ENCODE measurements around the gene SLC38A10. TPM values are rescaled to one million over a fixed set of nuclear protein-coding genes. Genes with fewer than 3 reads are reported as not detected.

The SLC38A10 gene
- total RNA-seq, 1 donor from 2014 or later, result 26.1 TPM

DNA sequence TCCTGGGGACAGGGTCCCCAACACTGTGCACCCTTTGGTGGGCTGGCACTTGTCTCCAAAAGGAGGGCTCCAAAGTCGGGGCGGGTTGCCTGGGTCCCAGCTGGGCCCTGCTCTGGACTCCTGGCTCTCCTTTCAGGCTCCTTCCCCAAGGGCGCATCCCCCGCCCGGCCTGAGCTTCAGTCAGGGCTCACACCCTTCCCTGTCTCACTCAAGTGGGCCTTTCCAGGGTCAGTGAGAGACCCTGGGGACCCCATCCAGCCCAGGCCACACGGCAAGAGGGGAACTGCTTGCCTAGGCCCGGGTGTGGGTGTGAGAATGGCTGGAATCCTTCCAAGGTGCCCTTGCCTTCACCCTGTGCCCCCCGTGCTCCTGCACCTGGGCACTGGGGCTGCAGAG is 41.8 kb upstream of the SLC38A10 start:
- Histone ChIP-seq H3K9ac (ENCODE audit: low read depth in 1 of 3, low read length in 3 of 3) (no peak overlapping the region), H3K36me3 (ENCODE audit: control insufficient read depth in 3 of 3, insufficient read depth in 3 of 3, low read length in 3 of 3) (no peaks in the 10 kb centered on the region), H3K27ac (ENCODE audit: low read depth, low read length) (no peak overlapping the region), H3K4me1 (ENCODE audit: control insufficient read depth in 3 of 3, insufficient read depth in 3 of 3, low read length in 3 of 3) (peaks cover 44 to 62% (median 50%) of the 10 kb centered on the region in 3 donors), H3K9me3 (ENCODE audit: control insufficient read depth in 3 of 3, low read length in 3 of 3) (no peaks in the 10 kb centered on the region), H3K4me3 (ENCODE audit: low read length in 3 of 3) (no peak overlapping the region), H3K27me3 (ENCODE audit: control insufficient read depth in 3 of 3, insufficient read depth in 3 of 3, low read length in 3 of 3) (no peaks in the 10 kb centered on the region)

DNA sequence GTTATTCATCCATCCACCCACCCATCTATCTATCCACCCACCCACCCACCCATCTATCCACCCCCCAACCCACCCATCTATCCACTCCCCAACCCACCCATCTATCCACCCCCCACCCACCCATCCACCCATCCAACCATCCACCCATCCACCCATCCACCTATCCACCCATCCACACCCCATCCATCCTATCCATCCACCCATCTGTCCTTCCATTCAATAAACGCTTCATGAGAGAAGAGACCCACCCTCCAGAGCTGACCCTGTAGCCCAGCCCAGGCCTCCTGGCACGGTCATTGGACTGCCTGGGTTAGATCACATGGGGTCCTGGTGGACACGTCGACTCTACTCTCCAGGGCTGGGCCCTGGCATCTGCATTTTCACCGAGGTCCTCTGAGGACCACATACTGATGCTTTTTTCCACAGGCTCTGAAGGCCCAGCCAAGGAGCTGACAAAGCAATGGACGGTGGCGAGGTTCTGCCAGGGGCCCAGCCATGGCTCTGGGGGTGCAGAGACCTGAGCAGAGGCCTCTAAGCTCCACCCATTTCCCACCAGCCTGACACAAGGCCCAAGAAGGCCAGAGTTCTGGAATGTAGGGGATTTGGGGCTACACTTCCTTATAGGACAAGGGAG is 41.3 kb upstream of the SLC38A10 start:
- no peaks in the 10 kb centered on the region for H3K27me3 ChIP-seq (ENCODE audit: control insufficient read depth in 3 of 3, insufficient read depth in 3 of 3, low read length in 3 of 3)
- no peak overlapping the region for H3K4me3 ChIP-seq (ENCODE audit: low read length in 3 of 3)
- no peaks in the 10 kb centered on the region for H3K36me3 ChIP-seq (ENCODE audit: control insufficient read depth in 3 of 3, insufficient read depth in 3 of 3, low read length in 3 of 3)
- no peak overlapping the region for H3K27ac ChIP-seq (ENCODE audit: low read depth, low read length)
- no peaks in the 10 kb centered on the region for H3K9me3 ChIP-seq (ENCODE audit: control insufficient read depth in 3 of 3, low read length in 3 of 3)
- no peak overlapping the region for H3K9ac ChIP-seq (ENCODE audit: low read depth in 1 of 3, low read length in 3 of 3)
- peaks cover 44 to 60% (median 48%) of the 10 kb centered on the region in 3 donors for H3K4me1 ChIP-seq (ENCODE audit: control insufficient read depth in 3 of 3, insufficient read depth in 3 of 3, low read length in 3 of 3)

- no peaks in the 10 kb centered on the region for H3K36me3 ChIP-seq (ENCODE audit: control insufficient read depth in 3 of 3, insufficient read depth in 3 of 3, low read length in 3 of 3)
- H3K4me1 ChIP-seq (ENCODE audit: control insufficient read depth in 3 of 3, insufficient read depth in 3 of 3, low read length in 3 of 3), result peaks cover 42 to 59% (median 51%) of the 10 kb centered on the region in 3 donors
- H3K27ac ChIP-seq (ENCODE audit: low read depth, low read length), result no peak overlapping the region
- no peak overlapping the region for H3K9ac ChIP-seq (ENCODE audit: low read depth in 1 of 3, low read length in 3 of 3)
- H3K9me3 ChIP-seq (ENCODE audit: control insufficient read depth in 3 of 3, low read length in 3 of 3), result no peaks in the 10 kb centered on the region
- H3K4me3 ChIP-seq (ENCODE audit: low read length in 3 of 3), result no peak overlapping the region
- H3K27me3 ChIP-seq (ENCODE audit: control insufficient read depth in 3 of 3, insufficient read depth in 3 of 3, low read length in 3 of 3), result no peaks in the 10 kb centered on the region
These were observed 40.7 kb upstream of the SLC38A10 start for GRCh38 chr17:81335773-81336157.

DNA sequence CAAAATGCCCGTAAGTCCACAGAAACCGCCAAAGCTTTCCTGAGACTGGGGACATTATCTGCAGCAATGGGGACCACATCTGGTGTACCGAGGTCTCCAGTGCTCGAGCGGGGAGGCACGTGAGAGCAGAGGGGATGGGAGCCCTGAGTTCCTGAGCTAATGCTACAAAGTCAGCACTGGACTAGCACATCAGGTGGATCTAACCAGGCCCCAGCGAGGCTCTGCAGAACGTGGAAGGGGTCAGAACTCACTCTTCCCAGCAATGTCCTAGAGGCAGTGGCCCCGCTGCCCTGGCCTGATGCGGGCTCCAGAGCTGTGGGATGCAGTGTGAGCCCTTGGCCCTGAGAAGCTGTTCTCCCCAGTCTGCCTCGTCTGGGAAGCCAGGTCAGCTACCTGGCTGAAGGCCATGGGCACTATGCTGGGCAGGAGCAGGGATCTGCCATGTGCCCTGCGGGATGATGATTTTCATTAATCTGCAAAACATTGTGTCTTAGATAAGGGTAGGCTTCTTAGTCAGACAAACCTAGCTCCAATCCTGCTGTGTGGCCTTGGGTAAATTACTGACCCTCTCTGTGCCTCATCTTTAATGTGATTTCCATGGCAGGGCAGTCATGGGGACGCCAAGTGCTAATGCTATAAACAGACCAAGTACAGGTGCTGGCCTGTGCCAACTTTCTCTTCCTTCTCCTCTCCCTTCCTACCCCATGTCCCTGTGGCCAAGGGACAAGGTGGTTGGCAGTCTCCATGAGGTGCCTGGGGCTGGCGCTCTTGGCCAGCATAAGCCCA is 40.1 kb upstream of the SLC38A10 start:
- Histone ChIP-seq H3K4me1 (ENCODE audit: control insufficient read depth in 3 of 3, insufficient read depth in 3 of 3, low read length in 3 of 3) (peaks cover 43 to 60% (median 52%) of the 10 kb centered on the region in 3 donors), H3K27ac (ENCODE audit: low read depth, low read length) (no peak overlapping the region), H3K9me3 (ENCODE audit: control insufficient read depth in 3 of 3, low read length in 3 of 3) (no peaks in the 10 kb centered on the region), H3K9ac (ENCODE audit: low read depth in 1 of 3, low read length in 3 of 3) (peak overlapping the region in 2 of 3 donors; percentile 38 to 62), H3K27me3 (ENCODE audit: control insufficient read depth in 3 of 3, insufficient read depth in 3 of 3, low read length in 3 of 3) (no peaks in the 10 kb centered on the region), H3K4me3 (ENCODE audit: low read length in 3 of 3) (peak overlapping the region; percentile 13 to 43 (median 31)), H3K36me3 (ENCODE audit: control insufficient read depth in 3 of 3, insufficient read depth in 3 of 3, low read length in 3 of 3) (no peaks in the 10 kb centered on the region)

DNA sequence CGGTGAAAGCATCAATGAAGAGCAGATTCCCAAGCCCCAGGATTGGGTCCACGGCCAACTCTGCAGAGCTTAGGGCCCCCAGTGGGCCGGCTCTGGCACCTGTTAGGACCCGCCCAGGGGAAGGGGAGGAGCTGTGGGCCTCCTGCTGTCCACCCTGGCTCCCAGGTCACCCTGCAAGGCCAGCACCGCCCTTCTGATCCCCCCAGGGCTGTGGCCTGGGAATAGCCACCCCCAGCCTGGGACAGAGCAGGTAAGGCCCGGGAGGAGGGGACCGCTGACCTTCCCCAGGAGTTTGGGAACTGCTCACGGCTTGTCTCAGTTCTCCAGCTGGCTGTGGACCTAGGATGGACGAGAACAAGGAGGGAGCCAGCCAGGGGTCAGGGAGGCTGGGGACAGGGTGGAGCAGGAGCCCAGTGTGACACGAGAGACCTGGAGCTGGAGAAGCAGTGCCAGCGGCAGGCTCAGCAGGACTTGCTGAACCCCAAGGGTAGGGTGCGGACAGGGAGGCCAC is 39.3 kb upstream of the SLC38A10 start:
- H3K9me3 ChIP-seq (ENCODE audit: control insufficient read depth in 3 of 3, low read length in 3 of 3), result no peaks in the 10 kb centered on the region
- H3K9ac ChIP-seq (ENCODE audit: low read depth in 1 of 3, low read length in 3 of 3), result peak overlapping the region; percentile 38 to 62 (median 45)
- peaks cover 45 to 64% (median 54%) of the 10 kb centered on the region in 3 donors for H3K4me1 ChIP-seq (ENCODE audit: control insufficient read depth in 3 of 3, insufficient read depth in 3 of 3, low read length in 3 of 3)
- H3K27ac ChIP-seq (ENCODE audit: low read depth, low read length), result peak overlapping the region; percentile 30
- H3K36me3 ChIP-seq (ENCODE audit: control insufficient read depth in 3 of 3, insufficient read depth in 3 of 3, low read length in 3 of 3), result no peaks in the 10 kb centered on the region
- H3K27me3 ChIP-seq (ENCODE audit: control insufficient read depth in 3 of 3, insufficient read depth in 3 of 3, low read length in 3 of 3), result no peaks in the 10 kb centered on the region
- peak overlapping the region in 2 of 3 donors; percentile 31 to 43 for H3K4me3 ChIP-seq (ENCODE audit: low read length in 3 of 3)

GRCh38 chr17:81333616-81334368 is 38.7 kb upstream of the SLC38A10 start:
- Histone ChIP-seq H3K36me3 (ENCODE audit: control insufficient read depth in 3 of 3, insufficient read depth in 3 of 3, low read length in 3 of 3) (no peaks in the 10 kb centered on the region), H3K9ac (ENCODE audit: low read depth in 1 of 3, low read length in 3 of 3) (peak overlapping the region; percentile 32 to 62 (median 38)), H3K27me3 (ENCODE audit: control insufficient read depth in 3 of 3, insufficient read depth in 3 of 3, low read length in 3 of 3) (no peaks in the 10 kb centered on the region), H3K4me1 (ENCODE audit: control insufficient read depth in 3 of 3, insufficient read depth in 3 of 3, low read length in 3 of 3) (peaks cover 46 to 65% (median 56%) of the 10 kb centered on the region in 3 donors), H3K4me3 (ENCODE audit: low read length in 3 of 3) (no peak overlapping the region), H3K9me3 (ENCODE audit: control insufficient read depth in 3 of 3, low read length in 3 of 3) (no peaks in the 10 kb centered on the region), H3K27ac (ENCODE audit: low read depth, low read length) (peak overlapping the region; percentile 30)

GRCh38 chr17:81332914-81333528 is 37.9 kb upstream of the SLC38A10 start:
- no peak overlapping the region for H3K9ac ChIP-seq (ENCODE audit: low read depth in 1 of 3, low read length in 3 of 3)
- no peak overlapping the region for H3K27ac ChIP-seq (ENCODE audit: low read depth, low read length)
- no peaks in the 10 kb centered on the region for H3K27me3 ChIP-seq (ENCODE audit: control insufficient read depth in 3 of 3, insufficient read depth in 3 of 3, low read length in 3 of 3)
- H3K9me3 ChIP-seq (ENCODE audit: control insufficient read depth in 3 of 3, low read length in 3 of 3), result no peaks in the 10 kb centered on the region
- H3K4me1 ChIP-seq (ENCODE audit: control insufficient read depth in 3 of 3, insufficient read depth in 3 of 3, low read length in 3 of 3), result peaks cover 48 to 66% (median 58%) of the 10 kb centered on the region in 3 donors
- no peak overlapping the region for H3K4me3 ChIP-seq (ENCODE audit: low read length in 3 of 3)
- no peaks in the 10 kb centered on the region for H3K36me3 ChIP-seq (ENCODE audit: control insufficient read depth in 3 of 3, insufficient read depth in 3 of 3, low read length in 3 of 3)

- Histone ChIP-seq H3K4me1 (ENCODE audit: control insufficient read depth in 3 of 3, insufficient read depth in 3 of 3, low read length in 3 of 3) (peaks cover 50 to 70% (median 62%) of the 10 kb centered on the region in 3 donors), H3K9me3 (ENCODE audit: control insufficient read depth in 3 of 3, low read length in 3 of 3) (no peaks in the 10 kb centered on the region), H3K4me3 (ENCODE audit: low read length in 3 of 3) (no peak overlapping the region), H3K36me3 (ENCODE audit: control insufficient read depth in 3 of 3, insufficient read depth in 3 of 3, low read length in 3 of 3) (no peaks in the 10 kb centered on the region), H3K27me3 (ENCODE audit: control insufficient read depth in 3 of 3, insufficient read depth in 3 of 3, low read length in 3 of 3) (no peaks in the 10 kb centered on the region), H3K27ac (ENCODE audit: low read depth, low read length) (no peak overlapping the region), H3K9ac (ENCODE audit: low read depth in 1 of 3, low read length in 3 of 3) (no peak overlapping the region)
These were observed 37.2 kb upstream of the SLC38A10 start for GRCh38 chr17:81332118-81332834.

DNA sequence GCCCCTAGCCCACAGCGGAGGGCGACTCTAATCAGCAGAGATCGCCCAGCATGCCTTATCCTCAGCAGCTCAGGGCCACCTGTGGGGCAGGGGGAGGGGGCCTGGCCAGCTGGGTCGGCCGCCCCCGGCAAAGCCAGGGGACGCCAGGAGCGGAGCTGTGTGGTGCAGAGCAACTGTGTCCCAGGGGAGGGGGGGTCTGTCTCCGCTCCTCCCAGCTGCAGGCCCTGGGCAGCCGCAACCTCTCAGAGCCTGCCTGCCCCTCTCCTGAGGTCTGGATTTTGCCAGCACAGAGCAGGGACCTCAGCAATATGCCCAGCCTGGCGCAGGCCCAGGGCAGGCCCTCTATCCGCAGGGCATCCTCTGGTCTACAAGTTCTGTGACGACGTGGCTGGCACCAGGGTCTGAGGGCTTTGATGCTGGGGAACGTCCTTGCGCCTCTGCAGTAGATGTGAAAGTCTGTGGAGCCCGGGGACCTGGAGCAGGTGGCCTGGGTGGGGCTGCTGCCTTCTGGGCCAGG is 36.5 kb upstream of the SLC38A10 start:
- peaks cover 49 to 70% (median 62%) of the 10 kb centered on the region in 3 donors for H3K4me1 ChIP-seq (ENCODE audit: control insufficient read depth in 3 of 3, insufficient read depth in 3 of 3, low read length in 3 of 3)
- no peak overlapping the region for H3K27ac ChIP-seq (ENCODE audit: low read depth, low read length)
- no peak overlapping the region for H3K4me3 ChIP-seq (ENCODE audit: low read length in 3 of 3)
- H3K9me3 ChIP-seq (ENCODE audit: control insufficient read depth in 3 of 3, low read length in 3 of 3), result no peaks in the 10 kb centered on the region
- H3K9ac ChIP-seq (ENCODE audit: low read depth in 1 of 3, low read length in 3 of 3), result peak overlapping the region in 1 of 3 donors; percentile 3
- H3K27me3 ChIP-seq (ENCODE audit: control insufficient read depth in 3 of 3, insufficient read depth in 3 of 3, low read length in 3 of 3), result no peaks in the 10 kb centered on the region
- H3K36me3 ChIP-seq (ENCODE audit: control insufficient read depth in 3 of 3, insufficient read depth in 3 of 3, low read length in 3 of 3), result no peaks in the 10 kb centered on the region

All from skeletal muscle tissue (tissue), 4 donors.